ENCODE data around the gene SERPINA10.

- no peak for TF ChIP-seq CTCF (conservative IDR thresholded peaks at IDR 0.05; ENCODE audit: low read length)
- TF ChIP-seq EZH2phosphoT487 (IDR thresholded peaks at IDR 0.05; ENCODE audit: borderline replicate concordance, low read depth, low read length) = no peak
Measured at GRCh38 chr14:94342334-94342934, 49.4 kb upstream of the SERPINA10 start.

Measured in OCI-LY7 (cell line).